AG08396 (cell line): Measurements from ENCODE around the gene HUNK.
A peak's percentile ranks its signal among the peaks of the same experiment; 100 is the strongest.
"Not testable (repeated sequence)": the region's sequence is repeated elsewhere in the genome, so short reads cannot be mapped to it uniquely, and the experiment has no call there.

Experiments
- DNase-seq: peaks from one replicate; pipeline ENCODE4 v3.0.0; 2012; ENCODE audit warnings: low spot score, mixed read lengths

Gene HUNK

DNA sequence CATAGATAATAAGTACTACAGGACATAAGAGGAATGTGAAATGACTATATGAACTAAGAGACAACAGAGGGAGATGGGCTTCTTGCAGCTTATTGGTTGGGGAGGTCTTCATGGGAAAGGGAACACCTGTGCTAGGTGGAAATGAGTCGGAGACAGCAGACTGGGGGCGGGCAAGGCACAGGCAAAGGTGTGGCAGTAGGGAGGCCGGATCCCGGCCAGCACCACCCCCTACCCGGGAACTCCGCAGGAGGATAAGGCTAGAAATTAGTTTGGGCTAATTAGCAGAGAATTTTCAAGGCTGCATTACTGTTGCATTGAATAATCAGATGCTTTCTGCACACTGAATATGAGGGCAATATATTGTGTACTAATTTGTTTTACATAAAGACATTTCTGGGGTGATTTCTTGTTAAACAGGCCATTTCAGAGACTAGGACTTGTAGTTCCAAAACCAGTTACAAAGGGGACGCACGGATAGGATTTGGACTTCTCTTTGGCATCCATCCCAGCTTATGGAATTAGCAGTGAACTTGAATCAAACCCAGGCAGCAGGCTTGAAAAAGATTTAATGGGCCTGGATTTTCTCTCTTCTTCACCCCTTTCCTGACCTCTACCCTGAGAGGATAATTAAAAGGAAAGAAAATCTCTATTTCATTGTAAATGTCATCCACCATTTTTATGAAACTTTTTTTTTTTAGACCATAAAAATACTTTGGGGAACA, 2.2 kb upstream of the HUNK start:
- DNase-seq = no peak

DNA sequence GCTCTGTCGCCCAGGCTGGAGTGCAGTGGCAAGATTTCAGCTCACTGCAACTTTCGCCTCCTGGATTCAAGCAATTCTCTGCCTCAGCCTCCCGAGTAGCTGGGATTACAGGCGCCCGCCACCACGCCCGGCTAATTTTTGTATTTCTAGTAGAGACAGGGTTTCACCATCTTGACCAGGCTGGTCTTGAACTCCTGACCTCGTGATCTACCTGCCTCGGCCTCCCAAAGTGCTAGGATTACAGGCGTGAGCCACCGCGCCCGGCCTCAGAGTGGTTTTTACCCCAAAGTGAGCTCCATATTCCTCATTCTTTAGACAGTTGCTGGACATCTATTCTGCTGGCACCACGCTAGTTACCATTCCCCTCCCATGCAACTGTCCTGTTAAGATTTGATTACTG, 1.4 kb upstream of the HUNK start:
- DNase-seq = not testable (repeated sequence)

- DNase-seq = no peak
Observed at GRCh38 chr21:31872072-31872451, 758 bp upstream of the HUNK start.

GRCh38 chr21:31873275-31873695, 465 bp downstream of the HUNK start:
- DNase-seq = peak; percentile 50

GRCh38 chr21:31873696-31874599, 1.1 kb downstream of the HUNK start:
- peak; percentile 66 for DNase-seq

DNA sequence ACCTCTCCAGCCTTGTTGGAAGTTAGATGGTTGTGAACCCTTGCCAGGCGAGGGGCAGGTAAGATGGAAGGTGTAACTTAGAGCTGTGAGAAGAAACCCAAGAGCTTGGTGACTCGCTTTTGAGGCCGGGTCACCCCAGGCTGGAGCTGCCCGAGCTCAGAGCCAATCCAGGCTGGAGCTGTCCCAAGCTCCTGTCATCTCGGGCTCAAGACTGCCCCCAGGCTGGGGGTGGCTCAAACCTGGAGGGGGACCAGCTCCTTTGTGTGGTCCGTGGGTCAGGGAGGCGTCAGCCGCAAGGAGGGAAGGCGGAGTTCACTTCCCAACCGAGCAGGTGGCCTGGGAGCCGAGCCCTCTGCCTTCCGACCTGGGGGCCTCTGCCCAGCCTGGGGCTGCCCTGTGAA, 2.0 kb downstream of the HUNK start:
- DNase-seq = no peak

GRCh38 chr21:31875496-31876015, 2.7 kb downstream of the HUNK start:
- no peak for DNase-seq

DNA sequence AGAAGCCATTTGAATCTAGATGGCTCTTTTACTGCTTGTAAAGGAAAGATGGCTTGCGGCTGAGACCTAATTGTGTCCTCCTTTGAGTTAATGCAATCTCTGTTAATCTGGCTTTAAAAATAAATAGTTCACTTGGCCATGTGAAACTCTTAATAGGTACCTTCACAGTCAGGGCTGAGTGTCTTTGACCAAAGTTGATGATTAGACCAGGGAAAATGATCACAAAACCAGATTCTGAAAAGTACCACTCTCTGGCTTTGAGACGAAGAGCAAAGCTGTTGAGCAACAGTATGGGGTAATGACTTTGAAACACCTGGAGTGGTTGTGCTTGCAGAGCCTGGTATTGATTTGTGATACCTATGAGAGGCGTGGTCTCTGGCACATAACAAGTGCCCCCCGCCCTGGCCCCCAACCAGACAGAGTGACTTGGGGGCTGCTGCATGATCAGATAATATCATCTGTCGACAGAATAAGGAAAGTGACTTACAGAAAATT, 4.7 kb downstream of the HUNK start:
- DNase-seq = no peak

GRCh38 chr21:31878831-31879230, 6.0 kb downstream of the HUNK start:
- no peak for DNase-seq

- no peak for DNase-seq
Observed at GRCh38 chr21:31879241-31879650, 6.4 kb downstream of the HUNK start.

- DNase-seq = no peak
Observed at GRCh38 chr21:31879911-31880310, 7.1 kb downstream of the HUNK start.

- no peak for DNase-seq
Observed at GRCh38 chr21:31880816-31881215, 8.0 kb downstream of the HUNK start.

GRCh38 chr21:31882711-31883110, 9.9 kb downstream of the HUNK start:
- no peak for DNase-seq

- DNase-seq = no peak
Observed at GRCh38 chr21:31885146-31885545, 12.3 kb downstream of the HUNK start.

- no peak for DNase-seq
Observed at GRCh38 chr21:31886915-31887314, 14.1 kb downstream of the HUNK start.

DNA sequence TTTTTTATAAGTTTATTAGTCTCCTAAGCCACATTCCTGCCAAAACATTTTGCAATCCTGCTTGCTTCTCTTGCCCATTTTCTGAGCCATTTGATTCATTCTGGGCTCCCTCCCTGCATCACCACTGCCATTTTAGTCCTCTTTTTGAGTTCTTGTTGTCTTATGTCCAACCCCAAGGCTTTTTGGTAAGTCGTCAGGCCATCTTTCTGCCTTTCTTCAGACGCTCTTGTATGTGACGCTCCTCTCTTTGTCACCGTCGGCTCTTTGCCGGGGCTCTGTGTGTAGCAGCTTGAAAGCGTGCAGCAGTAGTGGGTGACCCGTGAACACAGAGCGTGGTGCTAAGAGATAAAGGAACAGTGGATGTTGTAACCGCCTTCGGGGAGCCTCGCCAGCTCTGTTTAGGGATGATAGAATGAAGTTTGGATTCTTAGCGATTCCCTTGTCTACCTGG, 14.6 kb downstream of the HUNK start:
- DNase-seq = no peak

- no peak for DNase-seq
Observed at GRCh38 chr21:31888936-31889371, 16.1 kb downstream of the HUNK start.

GRCh38 chr21:31889460-31889859, 16.6 kb downstream of the HUNK start:
- DNase-seq = no peak

DNA sequence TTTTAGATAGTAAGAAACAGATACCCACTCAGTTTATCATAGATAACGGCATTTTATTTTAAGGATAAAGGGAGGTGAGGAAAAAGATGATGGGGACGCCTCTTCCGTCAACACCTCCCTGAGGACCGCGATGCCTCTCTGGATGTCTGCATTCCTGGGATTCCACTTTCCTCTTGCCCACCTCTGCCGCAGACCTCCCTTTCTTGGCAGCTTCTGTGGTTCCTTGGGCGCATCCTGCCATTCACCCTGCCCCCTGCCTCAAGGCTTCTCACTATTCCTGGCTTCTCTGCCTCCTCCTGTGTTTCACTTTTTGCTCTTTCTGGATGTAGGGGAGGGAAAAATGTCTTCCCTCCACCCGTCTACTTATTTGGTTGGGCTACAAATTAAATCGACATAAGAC, 19.9 kb downstream of the HUNK start:
- DNase-seq = no peak

DNA sequence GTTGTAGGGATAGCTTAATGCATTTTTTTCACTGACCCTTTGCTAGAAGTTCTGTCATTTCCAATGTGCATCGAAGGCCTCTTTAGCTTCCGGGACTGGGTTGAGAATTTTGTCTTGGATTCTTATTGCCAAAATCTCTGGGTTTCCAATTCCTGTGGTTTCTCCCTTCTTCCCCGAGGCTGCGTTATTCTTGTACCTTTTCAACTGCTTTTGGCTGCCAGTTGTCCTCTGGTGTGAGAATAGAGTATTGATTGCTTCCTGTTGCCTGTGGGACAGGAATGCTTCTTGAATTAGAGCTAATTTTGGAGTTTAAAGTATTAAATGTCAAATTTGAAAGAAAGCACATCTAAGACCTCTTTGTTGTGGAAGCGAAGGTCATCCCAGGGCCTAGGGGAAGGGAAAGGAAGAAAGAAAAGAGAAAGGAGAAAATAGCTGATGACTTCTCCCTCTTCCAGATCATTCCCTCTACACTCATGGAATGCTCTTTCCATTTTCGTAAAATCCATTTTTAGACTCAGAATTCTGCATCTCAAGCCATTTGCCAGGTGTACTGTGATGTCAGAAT, 21.1 kb downstream of the HUNK start:
- DNase-seq = no peak

GRCh38 chr21:31894457-31894856, 21.6 kb downstream of the HUNK start:
- no peak for DNase-seq

DNA sequence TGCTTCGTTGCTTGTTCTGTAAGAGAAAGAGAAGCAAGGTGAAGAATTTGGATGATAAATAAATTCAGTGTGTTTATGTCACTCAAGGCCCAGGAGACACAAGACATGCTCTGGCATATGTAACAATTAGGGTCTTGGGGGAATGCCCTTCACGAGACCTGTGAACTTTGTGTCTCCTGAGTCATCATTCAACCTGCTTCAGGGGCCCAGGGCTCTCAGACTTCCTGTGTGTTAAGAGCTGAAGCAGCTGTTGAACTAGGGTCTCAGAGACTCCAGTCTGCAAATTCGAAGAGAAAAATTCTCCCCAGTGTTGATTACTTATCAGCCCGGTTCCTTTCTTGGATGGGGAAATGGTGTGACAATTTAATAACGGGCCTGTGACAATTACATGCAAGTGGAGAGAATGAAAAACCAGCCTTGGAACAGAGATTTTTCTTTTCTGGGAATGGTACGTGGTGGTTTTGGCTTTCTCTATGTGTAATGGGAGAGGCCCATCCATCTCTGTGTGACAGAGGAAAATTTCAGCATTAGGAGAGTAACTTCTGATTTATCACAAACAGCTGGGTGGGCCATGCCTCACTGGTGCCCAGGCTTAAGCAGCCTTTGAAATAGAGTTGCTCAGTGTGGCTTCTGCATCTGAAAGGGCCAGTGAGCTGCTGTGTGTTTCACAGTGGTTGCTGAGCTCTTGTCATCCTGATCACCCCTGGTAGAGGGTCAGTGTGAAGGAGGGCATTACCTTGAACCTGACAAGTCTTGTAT, 22.4 kb downstream of the HUNK start:
- DNase-seq = no peak
